Activated naive CD4-positive, alpha-beta T cell treated with anti-CD3 and anti-CD28 coated beads for 36 hours (primary cell): ENCODE results near the gene KCNB1. TPM values are rescaled to one million over a fixed set of nuclear protein-coding genes. Genes with fewer than 3 reads are reported as not detected.

Source experiments
- CTCF ChIA-PET: fragments of 350-600 bp; sonication (Branson Sonifier 250); formaldehyde crosslinking; loops from one replicate; lab custom pipeline; 2021; ENCODE audit warnings: antibody characterized with exemption; lab: Charles Lee
- DNase-seq: peaks from one replicate; pipeline ENCODE4 v3.0.0-alpha.2; 2020
- H3K27ac Mint-ChIP-seq: one replicate; pipeline ENCODE4 v1.8.0; 2021; ENCODE audit warnings: mild to moderate bottlenecking, mixed read lengths
- H3K27me3 Mint-ChIP-seq: one replicate; pipeline ENCODE4 v1.8.0; 2021; ENCODE audit warnings: low read depth, mixed read lengths
- H3K36me3 Mint-ChIP-seq: one replicate; pipeline ENCODE4 v1.8.0; 2021; ENCODE audit warnings: low read depth, mixed read lengths
- H3K4me1 Mint-ChIP-seq: one replicate; pipeline ENCODE4 v1.8.0; 2021; ENCODE audit warnings: low read depth, mixed read lengths
- H3K4me3 Mint-ChIP-seq: one replicate; pipeline ENCODE4 v1.8.0; 2021; ENCODE audit warnings: mild to moderate bottlenecking, moderate library complexity, mixed read lengths
- H3K9me3 Mint-ChIP-seq: one replicate; pipeline ENCODE4 v1.8.0; 2021; ENCODE audit warnings: mixed read lengths
- intact Hi-C: fragments of 100-400 bp; cut with micrococcal nuclease; formaldehyde crosslinking; loops from one replicate; pipeline ENCODE4 v1.15.1; 2023
- total RNA-seq, 2 experiments: library from RNA; stranded (reverse); gene quantifications; one replicate each; pipeline ENCODE4 v1.2.3, GENCODE V29; 2021

KCNB1 gene
- total RNA-seq: not detected

DNA sequence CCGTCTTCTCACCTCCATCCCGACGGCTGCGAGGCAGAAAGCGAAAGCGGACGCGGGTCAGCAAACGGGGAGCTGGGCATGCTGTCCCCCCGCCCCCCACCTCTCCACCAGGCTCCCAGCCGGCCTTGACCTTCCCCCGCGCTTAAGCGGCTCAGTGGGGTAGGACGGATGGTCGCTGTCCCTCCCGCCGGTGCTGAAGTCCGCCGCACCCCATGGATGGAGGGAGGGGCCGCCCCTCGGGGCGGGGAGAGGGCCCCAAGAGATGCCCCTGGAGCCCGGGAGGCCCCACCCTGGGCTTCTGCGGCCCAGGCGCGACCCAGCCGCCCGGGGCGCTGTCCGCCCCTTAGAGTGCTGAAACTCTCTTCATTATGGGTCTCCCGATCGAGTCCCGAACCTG, at the start of gene KCNB1:
Gene KCNB1, minus strand, starts transcription at position 48 of the 397 bp plus-strand sequence. CDS start 188 bp downstream, outside the sequence.
- no peaks in the 10 kb centered on the region for H3K9me3 Mint-ChIP-seq
- peak; percentile 60 for DNase-seq
- H3K4me3 Mint-ChIP-seq: no peak within 1 kb of the TSS
- intact Hi-C loops: no loop called here
- peaks cover 42% of the 10 kb centered on the region for H3K27me3 Mint-ChIP-seq
- CTCF ChIA-PET: interaction anchor here (0.8 to 3.8 kb wide), 2 partner anchors 97 to 150 kb away, joined by 4 to 31 read pairs; no protein-coding TSS in a partner anchor
- H3K27ac Mint-ChIP-seq: no peak within 1 kb of the TSS
- no peaks in the 10 kb centered on the region for H3K36me3 Mint-ChIP-seq
- peaks cover 4% of the 10 kb centered on the region for H3K4me1 Mint-ChIP-seq

DNA sequence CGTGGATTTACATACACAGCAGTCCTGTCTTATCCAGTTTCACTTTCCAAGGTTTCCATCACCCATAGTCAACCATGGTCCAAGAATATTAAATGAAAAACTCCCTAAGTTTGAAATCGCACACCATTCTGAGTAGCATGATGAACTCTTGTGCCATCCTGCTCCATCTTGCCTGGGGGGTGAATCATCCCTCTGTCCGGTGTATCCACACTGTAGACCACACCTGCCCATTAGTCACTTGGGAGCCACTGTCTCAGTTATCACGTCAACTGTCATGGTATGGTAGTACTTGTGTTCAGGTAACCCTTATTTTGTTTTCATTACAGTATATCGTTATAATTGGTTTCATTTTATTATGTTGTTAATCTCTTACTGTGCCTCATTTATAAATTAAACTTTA, 47.0 kb upstream of the KCNB1 start:
- no peaks in the 10 kb centered on the region for H3K9me3 Mint-ChIP-seq
- CTCF ChIA-PET: interaction anchor here (0.7 kb wide), 1 partner anchor 83 kb away, joined by 5 read pairs; no protein-coding TSS in a partner anchor
- H3K27ac Mint-ChIP-seq: no peak overlapping the region

DNA sequence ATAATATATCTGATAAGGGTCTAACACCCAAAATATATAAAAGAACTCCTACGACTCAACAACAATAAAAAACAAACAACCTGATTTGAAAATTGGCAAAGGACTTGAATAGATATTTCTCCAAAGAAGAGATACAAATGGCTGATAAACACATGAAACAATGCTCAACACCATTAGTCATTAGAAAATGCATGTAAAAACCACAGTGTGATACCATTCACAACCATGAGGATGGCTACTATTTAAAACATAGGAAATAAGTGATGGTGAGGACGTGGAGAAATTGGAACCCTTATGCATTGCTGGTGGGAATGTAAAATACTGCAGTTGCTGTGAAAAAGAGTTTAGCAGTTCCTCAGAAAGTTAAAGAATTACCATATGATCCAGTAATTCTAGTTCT, 44.1 kb upstream of the KCNB1 start:
- H3K4me1 Mint-ChIP-seq: no peaks in the 10 kb centered on the region
- H3K4me3 Mint-ChIP-seq: no peak overlapping the region
- CTCF ChIA-PET: interaction anchor here (1.0 kb wide), 1 partner anchor 8 kb away, joined by 4 read pairs; no protein-coding TSS in a partner anchor
- no peak for DNase-seq
- H3K9me3 Mint-ChIP-seq: peaks cover 3% of the 10 kb centered on the region
- intact Hi-C loops: no loop called here
- peaks cover 13% of the 10 kb centered on the region for H3K27me3 Mint-ChIP-seq
- peaks cover 3% of the 10 kb centered on the region for H3K36me3 Mint-ChIP-seq
- no peak overlapping the region for H3K27ac Mint-ChIP-seq

More for the DNA sequence above, 47.0 kb upstream of the KCNB1 start:
- no peak for DNase-seq
- Mint-ChIP-seq H3K36me3 (peaks cover 3% of the 10 kb centered on the region), H3K4me1 (peaks cover 2% of the 10 kb centered on the region), H3K4me3 (no peak overlapping the region), H3K27me3 (peaks cover 5% of the 10 kb centered on the region)
- intact Hi-C loops: no loop called here

GRCh38 chr20:49526056-49526455, 43.6 kb upstream of the KCNB1 start:
- Mint-ChIP-seq H3K36me3 (peaks cover 3% of the 10 kb centered on the region), H3K4me1 (no peaks in the 10 kb centered on the region), H3K27me3 (peaks cover 13% of the 10 kb centered on the region), H3K27ac (no peak overlapping the region), H3K4me3 (no peak overlapping the region), H3K9me3 (peaks cover 3% of the 10 kb centered on the region)
- CTCF ChIA-PET: interaction anchor here (1.0 kb wide), 1 partner anchor 8 kb away, joined by 4 read pairs; no protein-coding TSS in a partner anchor
- intact Hi-C loops: no loop called here
- DNase-seq: no peak

DNA sequence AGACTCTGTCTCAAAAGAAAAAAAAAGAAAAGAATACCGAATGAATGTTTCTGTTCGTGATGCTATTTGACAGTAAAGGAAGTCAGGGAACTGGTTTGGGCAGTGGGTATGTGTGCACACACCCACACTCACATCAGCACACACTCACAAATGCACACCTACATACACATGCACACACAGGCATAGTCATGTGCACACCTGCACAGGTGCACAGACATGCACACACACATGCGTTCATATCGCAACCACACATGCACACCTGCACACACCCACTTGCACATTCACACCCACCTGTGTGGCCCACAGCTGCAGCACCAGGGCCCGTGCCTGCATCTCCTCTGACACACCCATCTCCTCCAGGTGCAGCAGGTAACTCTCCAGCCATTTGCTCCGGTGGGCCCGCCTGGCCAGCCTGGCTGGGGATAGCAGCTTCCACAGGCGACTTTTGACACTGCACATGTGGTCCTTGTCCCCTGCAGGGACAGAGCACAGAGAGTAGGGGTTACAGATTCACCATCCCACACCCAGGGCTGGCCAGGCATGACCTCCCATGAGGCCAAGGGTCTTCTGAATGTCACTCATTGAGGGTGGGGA, 41.4 kb upstream of the KCNB1 start:
- H3K4me1 Mint-ChIP-seq: no peaks in the 10 kb centered on the region
- H3K9me3 Mint-ChIP-seq: peaks cover 3% of the 10 kb centered on the region
- H3K27me3 Mint-ChIP-seq: peaks cover 11% of the 10 kb centered on the region
- CTCF ChIA-PET: no interaction called here
- intact Hi-C loops: no loop called here
- H3K36me3 Mint-ChIP-seq: peaks cover 3% of the 10 kb centered on the region
- no peak overlapping the region for H3K4me3 Mint-ChIP-seq
- DNase-seq: no peak
- no peak overlapping the region for H3K27ac Mint-ChIP-seq

- Mint-ChIP-seq H3K4me1 (no peaks in the 10 kb centered on the region), H3K27ac (no peak overlapping the region), H3K27me3 (peaks cover 11% of the 10 kb centered on the region), H3K36me3 (peaks cover 3% of the 10 kb centered on the region), H3K4me3 (no peak overlapping the region), H3K9me3 (peaks cover 3% of the 10 kb centered on the region)
- no peak for DNase-seq
- intact Hi-C loops: no loop called here
- CTCF ChIA-PET: interaction anchor here (1.3 kb wide), 1 partner anchor 11 kb away, joined by 3 read pairs; no protein-coding TSS in a partner anchor
These were observed 38.9 kb upstream of the KCNB1 start for GRCh38 chr20:49521356-49521755.

DNA sequence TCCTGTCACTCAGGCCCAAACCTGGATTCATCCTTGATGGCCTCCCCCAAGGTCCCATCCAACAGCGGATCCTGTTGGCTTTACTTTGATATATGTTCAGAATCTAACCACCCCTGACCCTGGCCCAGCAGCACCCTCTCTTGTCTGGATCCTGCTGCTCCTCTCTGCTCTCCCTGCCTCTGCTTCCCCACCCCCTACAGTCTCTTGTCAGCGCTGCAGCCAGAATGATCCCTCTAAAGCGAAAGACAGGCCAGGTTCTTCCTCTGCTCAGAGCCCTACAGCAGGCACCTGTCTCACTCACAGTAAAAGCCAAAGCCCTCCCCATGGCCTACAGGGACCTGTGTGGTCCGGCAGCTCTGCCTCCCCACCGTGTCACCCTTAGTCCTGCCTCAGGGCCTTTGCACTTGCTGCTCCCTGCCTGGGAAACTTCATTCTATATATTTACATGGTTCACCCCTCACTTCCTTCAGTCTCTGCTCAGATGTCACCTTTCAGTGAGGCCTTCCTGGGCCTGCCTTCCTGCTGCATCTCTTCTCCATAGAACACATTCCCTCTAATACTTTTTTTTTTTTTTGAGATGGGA, 37.4 kb upstream of the KCNB1 start:
- no peak for DNase-seq
- no peak overlapping the region for H3K27ac Mint-ChIP-seq
- H3K9me3 Mint-ChIP-seq: peaks cover 3% of the 10 kb centered on the region
- CTCF ChIA-PET: no interaction called here
- peaks cover 3% of the 10 kb centered on the region for H3K36me3 Mint-ChIP-seq
- no peak overlapping the region for H3K4me3 Mint-ChIP-seq
- H3K4me1 Mint-ChIP-seq: no peaks in the 10 kb centered on the region
- intact Hi-C loops: no loop called here
- H3K27me3 Mint-ChIP-seq: peaks cover 11% of the 10 kb centered on the region

GRCh38 chr20:49519212-49519712, 36.8 kb upstream of the KCNB1 start:
- H3K27ac Mint-ChIP-seq: no peak overlapping the region
- peaks cover 8% of the 10 kb centered on the region for H3K27me3 Mint-ChIP-seq
- H3K4me3 Mint-ChIP-seq: no peak overlapping the region
- H3K4me1 Mint-ChIP-seq: no peaks in the 10 kb centered on the region
- CTCF ChIA-PET: no interaction called here
- intact Hi-C loops: no loop called here
- no peak for DNase-seq
- no peaks in the 10 kb centered on the region for H3K36me3 Mint-ChIP-seq
- peaks cover 3% of the 10 kb centered on the region for H3K9me3 Mint-ChIP-seq

- Mint-ChIP-seq H3K27me3 (peaks cover 11% of the 10 kb centered on the region), H3K27ac (no peak overlapping the region), H3K9me3 (peaks cover 3% of the 10 kb centered on the region), H3K4me3 (no peak overlapping the region), H3K4me1 (no peaks in the 10 kb centered on the region), H3K36me3 (no peaks in the 10 kb centered on the region)
- DNase-seq: no peak
- CTCF ChIA-PET: interaction anchor here (0.7 kb wide), 1 partner anchor 14 kb away, joined by 3 read pairs; no protein-coding TSS in a partner anchor
- intact Hi-C loops: no loop called here
These were observed 36.1 kb upstream of the KCNB1 start for GRCh38 chr20:49518576-49518975.

DNA sequence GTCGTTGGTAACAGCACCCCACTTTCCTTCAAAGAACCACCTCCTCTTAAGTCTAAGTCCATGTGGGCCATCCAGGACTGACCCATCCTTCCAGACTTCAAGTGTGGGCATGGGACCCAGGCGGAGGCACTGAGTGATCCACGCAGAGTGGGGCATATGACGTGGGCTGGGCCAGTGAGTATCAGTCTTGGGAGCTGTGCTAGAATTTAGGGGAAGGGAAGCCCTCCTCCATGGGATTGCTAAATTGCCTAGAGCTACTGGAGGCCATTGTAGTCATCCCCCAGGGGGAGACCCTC, 35.3 kb upstream of the KCNB1 start:
- Mint-ChIP-seq H3K4me1 (no peaks in the 10 kb centered on the region), H3K27me3 (peaks cover 11% of the 10 kb centered on the region), H3K27ac (no peak overlapping the region), H3K9me3 (peaks cover 3% of the 10 kb centered on the region), H3K4me3 (no peak overlapping the region), H3K36me3 (no peaks in the 10 kb centered on the region)
- CTCF ChIA-PET: interaction anchor here (0.7 to 1.0 kb wide), 2 partner anchors 9 to 15 kb away, joined by 3 to 4 read pairs; no protein-coding TSS in a partner anchor
- DNase-seq: no peak
- intact Hi-C loops: no loop called here

- H3K4me1 Mint-ChIP-seq: no peaks in the 10 kb centered on the region
- H3K4me3 Mint-ChIP-seq: no peak overlapping the region
- no peak overlapping the region for H3K27ac Mint-ChIP-seq
- H3K9me3 Mint-ChIP-seq: peaks cover 3% of the 10 kb centered on the region
- peaks cover 7% of the 10 kb centered on the region for H3K27me3 Mint-ChIP-seq
- CTCF ChIA-PET: interaction anchor here (1.0 to 1.3 kb wide), 2 partner anchors 9 to 11 kb away, joined by 4 read pairs; no protein-coding TSS in a partner anchor
- H3K36me3 Mint-ChIP-seq: no peaks in the 10 kb centered on the region
- intact Hi-C loops: no loop called here
- DNase-seq: no peak
These were observed 34.7 kb upstream of the KCNB1 start for GRCh38 chr20:49516916-49517804.

DNA sequence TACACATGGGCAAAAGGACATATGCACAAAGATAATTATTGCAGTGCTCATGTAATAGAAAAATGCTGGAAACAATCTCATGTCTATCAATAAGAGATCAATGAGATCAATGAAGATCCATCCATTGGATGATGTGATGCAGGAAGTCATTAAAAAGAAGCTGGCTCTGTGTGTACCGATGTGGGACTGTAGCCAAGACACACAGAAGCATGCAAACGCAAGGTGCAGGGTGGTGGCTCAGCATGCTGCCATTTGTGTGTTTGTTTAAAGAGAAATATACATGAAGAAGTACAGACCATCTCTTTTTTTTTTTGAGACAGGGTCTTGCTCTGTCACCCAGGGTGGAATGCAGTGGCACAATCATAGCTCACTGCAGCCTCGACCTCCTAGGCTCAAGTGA, 33.1 kb upstream of the KCNB1 start:
- H3K9me3 Mint-ChIP-seq: no peaks in the 10 kb centered on the region
- no peaks in the 10 kb centered on the region for H3K4me1 Mint-ChIP-seq
- DNase-seq: no peak
- peaks cover 2% of the 10 kb centered on the region for H3K27me3 Mint-ChIP-seq
- intact Hi-C loops: no loop called here
- H3K36me3 Mint-ChIP-seq: no peaks in the 10 kb centered on the region
- no peak overlapping the region for H3K27ac Mint-ChIP-seq
- H3K4me3 Mint-ChIP-seq: no peak overlapping the region
- CTCF ChIA-PET: interaction anchor here (0.5 to 1.4 kb wide), 3 partner anchors 19 to 63 kb away, joined by 3 to 4 read pairs (median 4); no protein-coding TSS in a partner anchor
